Measurements from ENCODE around the gene NRDC. TPM values are rescaled to one million over a fixed set of nuclear protein-coding genes. Genes with fewer than 3 reads are reported as not detected.

NRDC gene
- total and polyA plus RNA-seq, 10 of the 15 experiments (the other 5 are each of a cell fraction or from before 2014, with no cell fraction given): 50.1 to 134 (median 90.4) TPM

GRCh38 chr1:51855624-51856023, 22.9 kb downstream of the NRDC start:
- intact Hi-C loops (cut with micrococcal nuclease; ENCODE audit: unreplicated experiment): no loop called here
- BruUV-seq (replicated peaks): no TSS peak
- ATAC-seq: no peak

More at GRCh38 chr1:51855624-51856023, 22.9 kb downstream of the NRDC start:
- H3K79me2 ChIP-seq (ENCODE audit: control insufficient read depth, insufficient read depth, low read length): peaks cover 3% of the 10 kb centered on the region; the same call in 1 of the 2 replicates
- H3K9me3 ChIP-seq (replicated peaks; ENCODE audit: control insufficient read depth, insufficient read depth, low read length): no peaks in the 10 kb centered on the region
- H3K4me3 ChIP-seq: no peak overlapping the region
- CTCF ChIA-PET: interaction anchor here (0.7 kb wide), 1 partner anchor 80 kb away, joined by 3 read pairs; no protein-coding TSS in a partner anchor
- H3K4me2 ChIP-seq (ENCODE audit: control insufficient read depth, insufficient read depth): no peak overlapping the region
- DNase-seq (ENCODE audit: low read depth, low spot score) (no peak), FAIRE-seq (no peak)
- POLR2A ChIA-PET: interaction anchor here (0.7 kb wide), 1 partner anchor 15 kb away, joined by 3 read pairs; no protein-coding TSS in a partner anchor
- H3K36me3 ChIP-seq (ENCODE audit: control insufficient read depth in 2 of 2, insufficient read depth in 2 of 2, low read length in 1 of 2): peaks cover 0 to 4% of the 10 kb centered on the region in 2 experiments; a peak in 2 of 4 replicates
- SMC1A ChIA-PET (ENCODE audit: uncharacterized antibody, unreplicated experiment): interaction anchor here (0.9 to 1.8 kb wide), 4 partner anchors 8 to 24 kb away, joined by 3 to 6 read pairs (median 5); no protein-coding TSS in a partner anchor
- in situ Hi-C loops (cut with MboI): no loop called here
- H4K20me1 ChIP-seq (ENCODE audit: control insufficient read depth, insufficient read depth): no peaks in the 10 kb centered on the region
- no peak overlapping the region for H3K9ac ChIP-seq (ENCODE audit: control insufficient read depth, insufficient read depth, low read length)
- H3K27ac ChIP-seq (ENCODE audit: control insufficient read depth, insufficient read depth): no peak overlapping the region
- no peak for TF ChIP-seq MYC (IDR thresholded peaks at IDR 0.05; ENCODE audit: insufficient read depth, insufficient read length, insufficient replicate concordance, low read length, severe bottlenecking)
- no peak for TF ChIP-seq POU2F2 (IDR thresholded peaks at IDR 0.05; ENCODE audit: borderline replicate concordance, low read depth, low read length)
- no peak for TF ChIP-seq IRF4 (IDR thresholded peaks at IDR 0.05; ENCODE audit: low read depth, low read length)
- TF ChIP-seq TCF7 (IDR thresholded peaks at IDR 0.05; ENCODE audit: borderline replicate concordance): no peak
- TF ChIP-seq CEBPZ (IDR thresholded peaks at IDR 0.05; ENCODE audit: low read depth, low read length): no peak
- no peak for TF ChIP-seq GABPA (IDR thresholded peaks at IDR 0.05; ENCODE audit: low read depth)
- no peak for TF ChIP-seq SIX5 (IDR thresholded peaks at IDR 0.05; ENCODE audit: low read depth, low read length, severe bottlenecking)
- no peak for TF ChIP-seq MEF2A (IDR thresholded peaks at IDR 0.05; ENCODE audit: insufficient read depth, low read depth, low read length)
- no peak for TF ChIP-seq CHD4 (IDR thresholded peaks at IDR 0.05)
- no peak for TF ChIP-seq SMAD5 (IDR thresholded peaks at IDR 0.05; ENCODE audit: low read depth)
- no peak for TF ChIP-seq NBN (IDR thresholded peaks at IDR 0.05)
- 94% methylated on average over 3 of the region's 3 CpGs for WGBS (ENCODE audit: insufficient coverage, insufficient replicate concordance, low lambda C conversion rate, missing lambda C conversion rate)
- RAD21 ChIA-PET (ENCODE audit: unreplicated experiment): no interaction called here
- H3K27me3 ChIP-seq (replicated peaks in 1 of 2; ENCODE audit: control insufficient read depth in 2 of 2, insufficient read depth in 2 of 2, low read length in 1 of 2): no peaks in the 10 kb centered on the region
- no peaks in the 10 kb centered on the region for H3K4me1 ChIP-seq (ENCODE audit: control insufficient read depth, insufficient read depth, low read length)
- no peak overlapping the region for H2AFZ ChIP-seq (ENCODE audit: control insufficient read depth, low read depth, low read length)

Data from GM12878 (cell line).